Upper lobe of left lung (tissue), 4 donors: ENCODE data around the gene ZMIZ2.

Experiments used
- POLR2A ChIP-seq, 4 donors: fragments of 450-650 bp; IDR thresholded peaks; one replicate each; pipeline ENCODE4 v1.5.1; 2016 to 2017; ENCODE audit warnings: antibody characterized with exemption in 4 of 4, mild to moderate bottlenecking in 2 of 4
- TF ChIP-seq, protein P1 (sequence below), 6 experiments: fragments of 450-650 bp in 4 of 6; fragments of 200-600 bp in 2 of 6; sonication (generic) in 2 of 6; IDR thresholded peaks; one replicate each; pipeline ENCODE4 v1.5.1; 2016 to 2019; ENCODE audit warnings: antibody characterized with exemption in 6 of 6

- TF ChIP-seq POLR2A (IDR thresholded peaks at IDR 0.05) = no peak
- TF ChIP-seq, protein P1, sequence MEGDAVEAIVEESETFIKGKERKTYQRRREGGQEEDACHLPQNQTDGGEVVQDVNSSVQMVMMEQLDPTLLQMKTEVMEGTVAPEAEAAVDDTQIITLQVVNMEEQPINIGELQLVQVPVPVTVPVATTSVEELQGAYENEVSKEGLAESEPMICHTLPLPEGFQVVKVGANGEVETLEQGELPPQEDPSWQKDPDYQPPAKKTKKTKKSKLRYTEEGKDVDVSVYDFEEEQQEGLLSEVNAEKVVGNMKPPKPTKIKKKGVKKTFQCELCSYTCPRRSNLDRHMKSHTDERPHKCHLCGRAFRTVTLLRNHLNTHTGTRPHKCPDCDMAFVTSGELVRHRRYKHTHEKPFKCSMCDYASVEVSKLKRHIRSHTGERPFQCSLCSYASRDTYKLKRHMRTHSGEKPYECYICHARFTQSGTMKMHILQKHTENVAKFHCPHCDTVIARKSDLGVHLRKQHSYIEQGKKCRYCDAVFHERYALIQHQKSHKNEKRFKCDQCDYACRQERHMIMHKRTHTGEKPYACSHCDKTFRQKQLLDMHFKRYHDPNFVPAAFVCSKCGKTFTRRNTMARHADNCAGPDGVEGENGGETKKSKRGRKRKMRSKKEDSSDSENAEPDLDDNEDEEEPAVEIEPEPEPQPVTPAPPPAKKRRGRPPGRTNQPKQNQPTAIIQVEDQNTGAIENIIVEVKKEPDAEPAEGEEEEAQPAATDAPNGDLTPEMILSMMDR (IDR thresholded peaks at IDR 0.05) = no peak
These were observed 38.6 kb upstream of the ZMIZ2 start for GRCh38 chr7:44709945-44710596.
